HG03521 (cell line): ENCODE results near the gene TENT4B.

Experiments
- ATAC-seq: cut with Tn5 transposase; IDR thresholded peaks from one replicate; pipeline ENCODE4 v1.9.1; 2021; ENCODE audit warnings: mild to moderate bottlenecking, moderate library complexity; ENCODE audit not compliant: unreplicated experiment

Gene TENT4B

DNA sequence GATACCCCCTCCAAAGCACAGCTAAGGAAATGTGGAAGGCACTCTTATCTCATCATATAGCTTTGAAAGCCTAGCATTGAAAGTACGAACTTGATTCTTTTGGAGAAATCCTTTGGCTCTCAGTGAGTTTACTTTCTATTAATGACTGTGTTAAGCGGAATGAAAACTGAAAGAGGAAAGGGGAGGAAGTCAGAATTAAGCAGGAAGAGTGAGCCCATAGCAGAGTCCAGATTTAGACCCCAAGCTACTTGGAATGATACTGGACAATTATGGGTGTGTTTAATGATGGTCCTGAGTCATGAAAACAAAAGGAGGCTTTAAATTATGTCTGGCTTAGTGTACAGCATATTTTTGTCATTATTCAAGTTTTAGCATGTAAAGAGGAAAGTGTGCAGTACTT lies 42.2 kb downstream of the TENT4B start:
- ATAC-seq: no peak

- ATAC-seq: no peak
Measured at GRCh38 chr16:50195756-50196155, 42.6 kb downstream of the TENT4B start.

DNA sequence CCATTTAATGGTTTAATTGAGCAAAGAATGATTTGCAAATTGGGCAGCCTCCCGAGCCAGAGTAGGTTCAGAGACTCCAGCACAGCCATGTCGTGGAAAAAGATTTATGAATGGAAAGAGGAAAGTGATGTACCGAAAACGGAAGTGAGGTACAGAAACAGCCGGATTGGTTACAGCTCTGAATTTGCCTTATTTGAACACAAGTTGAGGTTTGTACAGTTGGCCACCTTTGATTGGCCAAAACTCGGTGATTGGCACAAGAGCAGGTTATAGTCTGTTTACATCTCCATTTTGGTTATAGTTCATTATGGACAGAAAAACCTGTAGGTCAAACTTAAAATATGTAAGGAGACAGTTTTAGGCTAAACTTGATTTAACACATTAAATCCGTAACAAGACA lies 44.5 kb downstream of the TENT4B start:
- ATAC-seq: no peak

DNA sequence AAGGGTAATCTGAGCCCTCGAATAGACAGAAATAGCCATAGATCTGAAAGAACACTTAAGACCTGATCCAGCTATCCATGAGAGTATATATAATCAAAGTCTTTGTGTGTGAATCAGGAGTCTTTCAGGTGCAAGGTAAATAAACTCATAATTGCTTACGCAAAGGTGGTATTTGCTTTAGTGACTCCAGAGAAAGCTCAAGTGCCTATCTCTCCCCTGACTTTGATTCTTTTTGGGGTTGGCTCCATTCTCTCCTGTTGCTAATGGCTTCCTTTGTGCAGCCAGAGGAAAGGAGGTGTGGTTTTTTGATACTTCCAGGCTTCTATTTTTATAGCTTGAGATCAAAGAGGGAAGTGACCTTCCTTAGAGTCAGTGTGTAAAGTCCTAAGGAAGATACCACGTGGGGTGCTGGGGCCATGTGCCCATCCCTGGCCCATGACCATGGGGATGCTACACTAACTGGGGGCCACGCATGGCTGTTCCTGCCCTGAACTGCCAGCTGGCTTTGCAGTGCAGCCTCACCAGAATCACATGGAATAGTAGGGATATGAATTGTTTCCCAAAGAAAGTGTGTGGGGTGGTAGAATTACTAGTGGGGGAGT lies 45.8 kb downstream of the TENT4B start:
- no peak for ATAC-seq

DNA sequence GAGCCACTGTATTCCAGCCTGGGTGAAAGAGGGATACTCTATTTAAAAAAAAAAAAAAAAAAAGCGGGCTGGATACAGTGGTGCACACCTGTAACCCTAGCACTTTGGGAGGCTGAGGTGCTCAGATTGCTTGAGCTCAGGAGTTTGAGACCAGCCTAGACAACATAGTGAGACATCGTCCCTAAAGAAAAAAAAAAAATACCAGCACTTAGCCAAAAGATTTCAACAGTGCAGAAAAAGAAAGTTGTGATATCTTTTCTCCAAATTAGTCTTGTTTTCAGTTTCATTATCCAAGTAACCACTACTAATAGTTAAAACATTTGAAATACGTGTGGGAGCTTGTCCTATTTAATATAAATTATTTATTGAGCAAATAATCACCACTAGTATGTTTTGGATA lies 48.7 kb downstream of the TENT4B start:
- ATAC-seq: no peak

- ATAC-seq: no peak
Measured at GRCh38 chr16:50202926-50203624, 50.0 kb downstream of the TENT4B start.

DNA sequence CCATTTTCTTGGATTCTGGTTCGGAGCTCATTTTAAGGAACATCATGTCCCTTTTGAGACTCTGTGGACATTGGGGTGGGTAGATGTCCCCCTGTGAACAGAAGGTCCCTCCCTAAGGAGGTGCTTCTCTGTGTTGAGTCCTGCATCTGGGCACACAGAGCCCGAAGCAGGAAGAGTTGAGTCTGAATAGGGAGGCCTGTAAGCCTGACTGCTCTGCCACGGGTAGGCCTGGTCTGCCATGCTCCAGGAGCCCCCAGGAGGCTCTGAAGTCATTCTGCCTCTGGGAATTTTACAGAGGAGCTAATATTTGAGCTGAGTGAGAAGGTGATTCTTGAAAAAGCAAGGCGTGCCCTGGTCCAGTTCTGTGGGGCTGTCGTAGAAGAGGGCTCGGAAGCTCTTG lies 50.6 kb downstream of the TENT4B start:
- ATAC-seq: no peak

DNA sequence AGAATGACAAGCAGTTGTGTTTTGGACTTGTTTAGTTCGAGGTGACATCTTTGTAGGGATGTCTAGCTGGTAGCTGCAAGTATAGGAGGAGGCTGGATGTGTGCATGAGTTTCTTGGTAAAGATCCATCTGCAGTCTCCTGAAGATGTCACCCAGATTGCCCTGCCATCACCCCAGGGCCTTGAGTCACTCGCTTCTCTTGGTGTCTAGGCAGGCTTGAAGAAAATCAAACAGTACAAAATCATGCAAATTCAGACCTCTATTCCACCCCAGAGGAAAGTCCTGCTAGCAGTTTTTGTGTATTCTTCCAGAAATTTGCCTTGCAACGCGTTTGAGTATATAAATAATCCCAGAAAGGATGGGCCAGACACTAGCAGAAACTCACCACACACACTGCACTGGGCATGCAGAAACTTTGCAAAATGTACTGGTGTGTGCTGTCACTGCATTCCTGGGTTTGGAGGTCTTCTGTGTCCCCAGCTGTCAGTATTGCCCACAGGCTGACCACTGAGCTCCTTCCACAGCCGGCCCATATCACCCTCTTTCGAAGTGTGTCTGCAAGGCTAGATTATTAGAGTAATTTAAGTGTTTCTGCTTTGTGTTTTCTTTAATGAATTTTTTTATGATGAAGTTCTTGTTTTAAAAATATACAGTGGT lies 51.5 kb downstream of the TENT4B start:
- ATAC-seq: no peak

- ATAC-seq: no peak
Measured at GRCh38 chr16:50207652-50208051, 54.5 kb downstream of the TENT4B start.

DNA sequence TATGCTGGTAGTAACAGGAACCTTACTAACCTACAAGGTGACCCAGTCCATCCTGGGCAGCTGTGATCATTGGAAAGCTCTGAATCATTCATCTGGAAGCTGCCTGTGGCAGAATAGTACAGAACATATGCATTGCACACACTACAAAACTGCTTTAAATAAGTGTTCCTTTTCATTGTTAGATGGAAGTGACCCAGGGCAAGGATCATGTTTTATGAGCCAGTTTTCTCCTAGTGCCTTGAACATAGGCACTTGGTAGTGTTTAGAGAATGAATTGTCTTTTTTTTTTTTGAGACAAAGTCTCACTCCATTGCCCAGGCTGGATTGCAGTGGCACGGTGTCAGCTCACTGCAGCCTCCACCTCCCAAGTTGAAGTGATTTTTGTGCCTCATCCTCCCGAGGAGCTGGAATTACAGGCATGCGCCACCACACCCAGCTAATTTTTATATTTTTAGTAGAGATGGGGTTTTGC lies 55.4 kb downstream of the TENT4B start:
- no peak for ATAC-seq

DNA sequence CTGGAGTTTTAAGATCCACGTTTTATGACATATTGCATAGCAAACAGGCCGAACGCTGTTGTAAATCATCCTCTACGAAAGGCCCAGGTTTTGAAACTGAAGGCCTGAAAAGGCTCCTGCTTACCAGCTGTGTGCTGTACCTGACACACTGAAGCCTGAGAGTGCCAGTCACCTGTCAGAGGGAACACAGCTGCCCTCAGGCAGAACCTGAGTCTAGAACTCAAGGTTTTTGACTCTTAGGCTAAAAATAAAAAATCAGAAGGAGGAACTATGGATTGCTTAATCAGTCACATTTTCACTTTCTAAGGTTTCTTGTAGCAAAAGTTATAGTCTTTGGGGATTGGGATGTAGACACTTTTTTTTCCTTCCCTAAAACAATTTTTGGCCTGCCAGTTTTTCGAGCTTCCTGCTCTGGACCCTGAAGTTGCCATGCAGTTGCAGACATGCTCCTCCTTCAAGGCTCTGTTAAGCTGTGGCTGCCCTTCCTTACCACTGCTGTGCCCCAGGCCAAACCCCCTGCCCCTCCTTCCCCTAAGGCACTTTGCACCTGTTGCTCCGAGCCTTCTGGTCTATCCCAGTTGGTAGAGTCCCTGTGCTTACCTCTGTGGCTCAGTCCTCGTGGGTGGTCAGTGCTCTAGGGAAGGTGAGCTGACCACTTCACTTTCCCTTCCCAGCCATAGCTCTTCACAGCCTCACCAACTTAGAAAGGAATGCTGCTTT lies 56.6 kb downstream of the TENT4B start:
- ATAC-seq: no peak

GRCh38 chr16:50210266-50211038 lies 57.3 kb downstream of the TENT4B start:
- peak; percentile 89 for ATAC-seq

- no peak for ATAC-seq
Measured at GRCh38 chr16:50213939-50214519, 60.9 kb downstream of the TENT4B start.

DNA sequence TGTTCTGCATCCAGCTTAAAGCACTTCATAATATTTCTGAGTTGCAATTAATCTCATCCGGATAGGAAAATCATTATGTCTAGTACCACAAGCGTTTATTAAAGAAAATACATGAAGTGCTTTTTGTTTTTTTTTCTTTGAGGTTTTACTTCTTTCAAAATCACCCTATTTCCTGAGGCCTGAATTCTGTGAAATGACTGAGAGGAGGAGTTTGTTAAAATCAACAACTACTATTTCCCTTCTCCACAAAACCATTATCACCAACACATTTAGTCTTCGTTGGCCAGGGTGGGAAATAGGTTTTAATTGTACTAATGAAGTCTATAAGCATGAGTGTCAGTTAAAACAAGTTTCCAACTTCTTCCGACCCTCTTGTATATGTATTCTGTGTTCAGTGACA lies 62.6 kb downstream of the TENT4B start:
- no peak for ATAC-seq

GRCh38 chr16:50216231-50216630 lies 63.1 kb downstream of the TENT4B start:
- no peak for ATAC-seq

DNA sequence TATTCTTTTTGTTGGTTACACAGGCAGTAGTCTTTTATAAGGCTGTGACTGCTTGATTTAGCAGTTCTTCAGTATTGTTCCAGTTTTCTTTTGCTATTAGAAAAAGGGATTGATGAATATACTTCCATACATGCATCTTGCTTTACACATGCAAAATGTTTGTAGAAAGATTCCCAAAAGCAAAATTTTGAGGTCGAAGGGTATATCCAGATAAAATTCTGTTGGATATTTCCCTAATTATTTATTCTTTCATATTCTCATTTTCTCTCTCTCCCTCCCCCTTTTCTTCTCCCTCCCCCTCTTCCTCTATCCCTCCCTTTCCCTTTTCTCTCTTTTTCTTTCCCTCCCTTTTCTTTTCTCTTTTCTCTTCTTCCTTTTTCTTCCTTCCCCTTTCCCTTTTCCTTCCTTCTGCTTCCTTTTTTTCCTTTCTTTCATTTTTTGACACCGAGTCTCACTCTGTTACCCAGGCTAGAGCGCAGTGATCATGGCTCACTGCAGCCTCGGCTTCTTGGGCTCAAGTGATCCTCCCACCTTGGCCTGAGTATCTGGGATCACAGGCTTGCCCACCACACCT lies 66.4 kb downstream of the TENT4B start:
- ATAC-seq: no peak

DNA sequence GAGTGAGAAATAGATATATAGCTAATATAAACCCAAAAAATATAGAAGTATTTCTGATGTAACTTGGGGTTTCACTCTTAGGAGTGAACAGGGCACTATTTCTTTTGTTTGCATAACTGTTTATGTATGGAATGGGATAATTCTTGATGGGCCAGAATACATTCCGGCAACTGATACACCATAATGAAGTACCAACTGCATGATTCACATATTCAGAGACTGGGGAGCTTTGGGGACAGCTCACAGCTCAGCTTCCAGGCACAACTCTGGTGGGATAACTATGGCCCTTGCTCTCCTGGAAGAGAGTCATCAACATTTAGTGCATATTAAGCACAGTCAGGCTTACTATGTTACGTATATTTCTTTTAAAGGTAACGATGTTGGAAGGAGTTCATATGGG lies 71.2 kb downstream of the TENT4B start:
- no peak for ATAC-seq

GRCh38 chr16:50227120-50227519 lies 74.0 kb downstream of the TENT4B start:
- no peak for ATAC-seq

GRCh38 chr16:50227665-50228064 lies 74.6 kb downstream of the TENT4B start:
- ATAC-seq: no peak

GRCh38 chr16:50228364-50228868 lies 75.3 kb downstream of the TENT4B start:
- ATAC-seq: no peak
